Glutamatergic neuron (in vitro differentiated cells): ENCODE results near the gene SEMA6B. TPM values are rescaled to one million over a fixed set of nuclear protein-coding genes. Genes with fewer than 3 reads are reported as not detected.

ENCODE experiments used
- DNase-seq: peaks from one replicate; pipeline ENCODE4 v3.0.0; 2022
- H3K27ac Mint-ChIP-seq: one replicate; pipeline ENCODE4 v1.8.0; 2020; ENCODE audit warnings: mild to moderate bottlenecking, mixed read lengths, inconsistent platforms; ENCODE audit not compliant: unreplicated experiment
- H3K27me3 Mint-ChIP-seq: one replicate; pipeline ENCODE4 v1.8.0; 2020; ENCODE audit warnings: mild to moderate bottlenecking, moderate library complexity, mixed read lengths, inconsistent platforms; ENCODE audit not compliant: unreplicated experiment
- H3K36me3 Mint-ChIP-seq: one replicate; pipeline ENCODE4 v1.8.0; 2020; ENCODE audit warnings: mild to moderate bottlenecking, mixed read lengths, inconsistent platforms; ENCODE audit not compliant: unreplicated experiment
- H3K4me1 Mint-ChIP-seq: one replicate; pipeline ENCODE4 v1.8.0; 2020; ENCODE audit warnings: mild to moderate bottlenecking, low read depth, mixed read lengths, inconsistent platforms; ENCODE audit not compliant: unreplicated experiment
- H3K4me3 Mint-ChIP-seq: one replicate; pipeline ENCODE4 v1.8.0; 2020; ENCODE audit warnings: mild to moderate bottlenecking, mixed read lengths, inconsistent platforms; ENCODE audit not compliant: unreplicated experiment
- H3K9me3 Mint-ChIP-seq: one replicate; pipeline ENCODE4 v1.8.0; 2020; ENCODE audit warnings: mild to moderate bottlenecking, moderate library complexity, mixed read lengths, inconsistent platforms; ENCODE audit not compliant: unreplicated experiment
- CTCF ChIP-seq: fragments of 200-600 bp; sonication (generic); IDR thresholded peaks from one replicate; pipeline ENCODE4 v1.5.0; 2021; ENCODE audit not compliant: partially characterized antibody, unreplicated experiment
- total RNA-seq: library from RNA; stranded (reverse); fragmentation: NEBNext Ultra II Directional; extraction: Animal tissue kit (Norgen Biotek cat#: 25700); gene quantifications from one replicate; pipeline ENCODE4 v1.2.1, GENCODE V29; 2021; ENCODE audit not compliant: unreplicated experiment

SEMA6B gene
- total RNA-seq, 1 donor from 2014 or later: 234 TPM

GRCh38 chr19:4588291-4588761 is 28.8 kb upstream of the SEMA6B start:
- no peak for TF ChIP-seq CTCF
- Mint-ChIP-seq H3K4me3 (peak overlapping the region; percentile 15), H3K9me3 (peaks cover 10% of the 10 kb centered on the region), H3K27ac (peak overlapping the region; percentile 87), H3K4me1 (peaks cover 25% of the 10 kb centered on the region), H3K36me3 (no peaks in the 10 kb centered on the region), H3K27me3 (peaks cover 11% of the 10 kb centered on the region)
- no peak for DNase-seq

GRCh38 chr19:4587527-4587926 is 28.0 kb upstream of the SEMA6B start:
- peaks cover 11% of the 10 kb centered on the region for H3K9me3 Mint-ChIP-seq
- no peaks in the 10 kb centered on the region for H3K36me3 Mint-ChIP-seq
- DNase-seq: no peak
- H3K4me1 Mint-ChIP-seq: peaks cover 24% of the 10 kb centered on the region
- H3K4me3 Mint-ChIP-seq: no peak overlapping the region
- peaks cover 11% of the 10 kb centered on the region for H3K27me3 Mint-ChIP-seq
- TF ChIP-seq CTCF: no peak
- H3K27ac Mint-ChIP-seq: peak overlapping the region; percentile 62

GRCh38 chr19:4586691-4587090 is 27.2 kb upstream of the SEMA6B start:
- DNase-seq: no peak
- Mint-ChIP-seq H3K36me3 (no peaks in the 10 kb centered on the region), H3K27ac (no peak overlapping the region), H3K27me3 (peaks cover 14% of the 10 kb centered on the region), H3K4me3 (no peak overlapping the region), H3K9me3 (peaks cover 15% of the 10 kb centered on the region), H3K4me1 (peaks cover 22% of the 10 kb centered on the region)
- TF ChIP-seq CTCF: no peak

GRCh38 chr19:4586245-4586644 is 26.8 kb upstream of the SEMA6B start:
- Mint-ChIP-seq H3K4me1 (peaks cover 18% of the 10 kb centered on the region), H3K36me3 (no peaks in the 10 kb centered on the region), H3K4me3 (peak overlapping the region; percentile 63), H3K9me3 (peaks cover 13% of the 10 kb centered on the region), H3K27ac (peak overlapping the region; percentile 87), H3K27me3 (peaks cover 14% of the 10 kb centered on the region)
- no peak for TF ChIP-seq CTCF
- no peak for DNase-seq

- H3K4me3 Mint-ChIP-seq: peak overlapping the region; percentile 63
- TF ChIP-seq CTCF: no peak
- no peaks in the 10 kb centered on the region for H3K36me3 Mint-ChIP-seq
- H3K27me3 Mint-ChIP-seq: peaks cover 14% of the 10 kb centered on the region
- H3K27ac Mint-ChIP-seq: peak overlapping the region; percentile 87
- no peak for DNase-seq
- peaks cover 13% of the 10 kb centered on the region for H3K9me3 Mint-ChIP-seq
- H3K4me1 Mint-ChIP-seq: peaks cover 18% of the 10 kb centered on the region
Observed at GRCh38 chr19:4585556-4585955, 26.1 kb upstream of the SEMA6B start.
